Measurements from ENCODE around the gene BRF1. TPM values are rescaled to one million over a fixed set of nuclear protein-coding genes. Genes with fewer than 3 reads are reported as not detected.

The BRF1 gene
- total and polyA plus RNA-seq, 2 of the 8 experiments (the other 6 are each of a cell fraction or from before 2014, with no cell fraction given) = 7.7 to 18.3 TPM

- Histone ChIP-seq H2BK20ac (ENCODE audit: low read length) (no peak overlapping the region), H2AK5ac (ENCODE audit: low read depth, low read length) (no peak overlapping the region), H3K9ac (replicated peaks in 1 of 4; ENCODE audit: extremely low read depth in 1 of 4, low read depth in 3 of 4, low read length in 3 of 4) (no peak overlapping the region), H3K14ac (ENCODE audit: insufficient read length) (no peak overlapping the region), H2BK12ac (ENCODE audit: low read depth, low read length) (no peak overlapping the region), H3K4me3 (ENCODE audit: extremely low read depth in 1 of 4, insufficient read depth in 2 of 4, low read depth in 3 of 4, low read length in 4 of 4) (no peak overlapping the region), H3K79me1 (ENCODE audit: low read depth, low read length) (peaks cover 8% of the 10 kb centered on the region; the same call in 1 of the 2 replicates), H3K27ac (ENCODE audit: low read depth, low read length) (no peak overlapping the region), H4K8ac (ENCODE audit: extremely low read depth, insufficient read depth, low read length) (no peak overlapping the region), H2BK5ac (ENCODE audit: low read depth, low read length) (no peak overlapping the region), H3K4me1 (replicated peaks in 1 of 4; ENCODE audit: control insufficient read depth in 3 of 4, insufficient read depth in 4 of 4, low read length in 3 of 4) (peaks cover 0 to 6% (median 3%) of the 10 kb centered on the region in 4 experiments; a peak in 4 of 7 replicates), H2BK15ac (ENCODE audit: low read length) (no peak overlapping the region), H3K18ac (ENCODE audit: extremely low read depth, low read length) (no peak overlapping the region), H3K79me2 (ENCODE audit: control insufficient read depth in 1 of 2, insufficient read depth in 2 of 2, low read length in 2 of 2) (peaks cover 0 to 11% of the 10 kb centered on the region in 2 experiments; a peak in 1 of 4 replicates), H2BK120ac (replicated peaks; ENCODE audit: low read depth, low read length) (no peak overlapping the region), H3K27me3 (replicated peaks in 1 of 4; ENCODE audit: control insufficient read depth in 3 of 4, extremely low read depth in 1 of 4, insufficient read depth in 3 of 4, low read length in 3 of 4) (no peaks in the 10 kb centered on the region), H3K56ac (replicated peaks; ENCODE audit: insufficient read length, low read depth, low read length) (no peak overlapping the region), H4K91ac (replicated peaks; ENCODE audit: insufficient read length, low read length) (no peak overlapping the region), H2AFZ (ENCODE audit: low read length) (no peak overlapping the region), H3K9me3 (ENCODE audit: insufficient read depth in 2 of 2, low read depth in 1 of 2, low read length in 1 of 2) (no peaks in the 10 kb centered on the region), H4K20me1 (replicated peaks in 1 of 2; ENCODE audit: control insufficient read depth in 1 of 2, insufficient read depth in 2 of 2, low read length in 2 of 2) (peaks cover 9 to 11% of the 10 kb centered on the region in 2 experiments), H3K23me2 (ENCODE audit: low read depth, low read length) (no peaks in the 10 kb centered on the region), H3K4ac (replicated peaks; ENCODE audit: insufficient read length, low read depth, low read length) (no peak overlapping the region), H4K5ac (ENCODE audit: insufficient read length, low read depth, low read length) (no peak overlapping the region), H3K23ac (ENCODE audit: insufficient read length) (no peak overlapping the region), H3K36me3 (ENCODE audit: control insufficient read depth in 2 of 4, insufficient read depth in 4 of 4, low read length in 3 of 4) (no peaks in the 10 kb centered on the region), H3K4me2 (ENCODE audit: insufficient read depth in 1 of 2, low read depth in 2 of 2, low read length in 2 of 2) (no peak overlapping the region)
- WGBS, 2 experiments (ENCODE audit: extremely low coverage in 1 of 2, insufficient coverage in 1 of 2, insufficient read length in 1 of 2, insufficient replicate concordance in 2 of 2, low coverage in 1 of 2, low lambda C conversion rate in 2 of 2, missing lambda C conversion rate in 1 of 2) = 65% methylated on average over 10 of the region's 10 CpGs; no CpG with 5 or more reads in 1 of the 2 experiments
- DNase-seq (ENCODE audit: low read depth in 1 of 2, low spot score in 2 of 2) (peak in 1 of 2 experiments; percentile 69), FAIRE-seq (no peak)
- ChIA-PET POLR2A (ENCODE audit: partially characterized antibody) (no interaction called here), CTCF (ENCODE audit: partially characterized antibody) (interaction anchor here (0.9 to 2.7 kb wide), 10 partner anchors 8 to 83 kb away, joined by 3 to 14 read pairs (median 3); no protein-coding TSS in a partner anchor)
- TF ChIP-seq CEBPB (IDR thresholded peaks at IDR 0.05; ENCODE audit: low read depth, low read length) = no peak
- TF ChIP-seq SAP30 (IDR thresholded peaks at IDR 0.05; ENCODE audit: insufficient read depth, insufficient replicate concordance, low read length) = no peak
- TF ChIP-seq FOSL1 (IDR thresholded peaks at IDR 0.05; ENCODE audit: insufficient read depth, low read depth, low read length) = no peak
- no peak for TF ChIP-seq POLR2A (IDR thresholded peaks at IDR 0.05; ENCODE audit: control extremely low read depth in 1 of 2, low read depth in 2 of 2, low read length in 2 of 2)
- TF ChIP-seq HDAC2 (IDR thresholded peaks at IDR 0.05; ENCODE audit: borderline replicate concordance in 1 of 2, low read depth in 2 of 2, low read length in 2 of 2) = no peak
- no peak for TF ChIP-seq RXRA (IDR thresholded peaks at IDR 0.05; ENCODE audit: insufficient read depth, low read depth, low read length)
- no peak for TF ChIP-seq EZH2 (IDR thresholded peaks at IDR 0.05; ENCODE audit: low read depth, low read length, severe bottlenecking)
- no peak for TF ChIP-seq MAFK (IDR thresholded peaks at IDR 0.05; ENCODE audit: low read depth, low read length)
Observed at GRCh38 chr14:105283028-105283427, 17.8 kb downstream of the BRF1 start.
